GM12891 (cell line): ENCODE results near the gene ZBTB4. TPM values are rescaled to one million over a fixed set of nuclear protein-coding genes. Genes with fewer than 3 reads are reported as not detected.

Source experiments
- DNase-seq: peaks from one replicate; pipeline ENCODE4 v3.0.0; 2011; ENCODE audit warnings: low spot score; ENCODE audit not compliant: insufficient read length
- FAIRE-seq: peaks from 2 replicates; lab custom pipeline; 2011; peaks lifted over from hg19 to GRCh38; lab: Jason Lieb, UNC
- PAX5 ChIP-seq: IDR thresholded peaks from 2 replicates; pipeline ENCODE4 v1.6.1; 2011; ENCODE audit warnings: low read length, moderate library complexity, mild to moderate bottlenecking; ENCODE audit not compliant: insufficient read depth, severe bottlenecking
- POLR2A ChIP-seq: IDR thresholded peaks from 2 replicates; pipeline ENCODE4 v1.6.1; 2011; ENCODE audit warnings: low read depth, low read length, control low read depth
- POLR2AphosphoS5 ChIP-seq: IDR thresholded peaks from 2 replicates; pipeline ENCODE4 v1.6.1; 2011; ENCODE audit warnings: low read depth, low read length, control low read depth
- POU2F2 ChIP-seq: IDR thresholded peaks from 2 replicates; pipeline ENCODE4 v1.6.1; 2011; ENCODE audit warnings: low read depth, mild to moderate bottlenecking, control low read depth, low read length, moderate library complexity
- SPI1 ChIP-seq: IDR thresholded peaks from 2 replicates; pipeline ENCODE4 v1.6.1; 2011; ENCODE audit warnings: low read depth, low read length, control low read depth
- TAF1 ChIP-seq: IDR thresholded peaks from 2 replicates; pipeline ENCODE4 v1.6.1; 2011; ENCODE audit warnings: low read depth, low read length, control low read depth
- polyA plus RNA-seq: library from polyadenylated mRNA; unstranded; fragments of >200 nt; gene quantifications from one replicate; pipeline ENCODE4 v1.2.1, GENCODE V29; 2012; ENCODE audit warnings: low read depth, missing spikeins, inconsistent platforms; ENCODE audit not compliant: missing spikeins

Gene ZBTB4
- polyA plus RNA-seq: 12.0 TPM

- DNase-seq (peak; percentile 68), FAIRE-seq (peak; percentile 77)
- TF ChIP-seq POLR2A (no peak), POLR2AphosphoS5 (no peak), POU2F2 (no peak), TAF1 (no peak), PAX5 (no peak), SPI1 (no peak)
Observed at GRCh38 chr17:7479213-7480088, at the start of gene ZBTB4. TSS of gene ZBTB4 (minus strand) at chr17:7479631. CDS start at chr17:7466801, 12,830 bp downstream.

GRCh38 chr17:7528842-7529241, 49.4 kb upstream of the ZBTB4 start:
- TF ChIP-seq PAX5 (no peak), POLR2AphosphoS5 (no peak), SPI1 (no peak), POU2F2 (no peak), POLR2A (no peak), TAF1 (no peak)

GRCh38 chr17:7523033-7523432, 43.6 kb upstream of the ZBTB4 start:
- DNase-seq (no peak), FAIRE-seq (peak; percentile 76)
- no peak for TF ChIP-seq POLR2A
- TF ChIP-seq PAX5: no peak
- TF ChIP-seq POU2F2: no peak
- no peak for TF ChIP-seq SPI1
- no peak for TF ChIP-seq TAF1
- TF ChIP-seq POLR2AphosphoS5: no peak

More at GRCh38 chr17:7528842-7529241, 49.4 kb upstream of the ZBTB4 start:
- DNase-seq (no peak), FAIRE-seq (no peak)

GRCh38 chr17:7515911-7516610, 36.6 kb upstream of the ZBTB4 start:
- TF ChIP-seq PAX5 (no peak), POLR2AphosphoS5 (peak; percentile 68; the same call in 1 of the 2 replicates)
- DNase-seq: no peak
- no peak for FAIRE-seq

DNA sequence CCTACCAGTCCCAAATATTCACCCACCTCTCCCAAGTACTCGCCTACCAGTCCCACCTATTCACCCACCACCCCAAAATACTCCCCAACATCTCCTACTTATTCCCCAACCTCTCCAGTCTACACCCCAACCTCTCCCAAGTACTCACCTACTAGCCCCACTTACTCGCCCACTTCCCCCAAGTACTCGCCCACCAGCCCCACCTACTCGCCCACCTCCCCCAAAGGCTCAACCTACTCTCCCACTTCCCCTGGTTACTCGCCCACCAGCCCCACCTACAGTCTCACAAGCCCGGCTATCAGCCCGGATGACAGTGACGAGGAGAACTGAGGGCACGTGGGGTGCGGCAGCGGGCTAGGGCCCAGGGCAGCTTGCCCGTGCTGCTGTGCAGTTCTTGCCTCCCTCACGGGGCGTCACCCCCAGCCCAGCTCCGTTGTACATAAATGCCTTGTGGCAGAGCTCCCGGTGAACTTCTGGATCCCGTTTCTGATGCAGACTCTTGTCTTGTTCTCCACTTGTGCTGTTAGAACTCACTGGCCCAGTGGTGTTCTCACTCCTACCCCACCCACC, 34.5 kb upstream of the ZBTB4 start:
- DNase-seq (no peak), FAIRE-seq (no peak)
- no peak for TF ChIP-seq SPI1
- peak; percentile 28; the same call in 1 of the 2 replicates for TF ChIP-seq POLR2AphosphoS5

GRCh38 chr17:7512824-7513540, 33.6 kb upstream of the ZBTB4 start:
- TF ChIP-seq SPI1 (no peak), POLR2A (peak; percentile 25; the same call in 1 of the 2 replicates)
- FAIRE-seq (no peak), DNase-seq (no peak)

DNA sequence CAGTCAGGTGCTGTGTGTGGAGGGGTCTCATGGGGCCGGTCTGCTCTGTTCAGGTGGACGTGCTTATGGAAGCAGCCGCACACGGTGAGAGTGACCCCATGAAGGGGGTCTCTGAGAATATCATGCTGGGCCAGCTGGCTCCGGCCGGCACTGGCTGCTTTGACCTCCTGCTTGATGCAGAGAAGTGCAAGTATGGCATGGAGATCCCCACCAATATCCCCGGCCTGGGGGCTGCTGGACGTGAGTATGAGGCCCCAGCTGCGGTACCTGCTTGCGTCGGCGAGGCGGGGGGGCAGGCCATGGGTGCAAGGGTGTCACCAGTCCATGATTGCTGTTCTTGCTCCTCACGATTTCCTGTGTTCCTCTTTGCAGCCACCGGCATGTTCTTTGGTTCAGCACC, 32.7 kb upstream of the ZBTB4 start:
- no peak for DNase-seq
- TF ChIP-seq POU2F2 (no peak), SPI1 (no peak), POLR2A (no peak), PAX5 (no peak), TAF1 (no peak), POLR2AphosphoS5 (no peak)
- FAIRE-seq: no peak

DNA sequence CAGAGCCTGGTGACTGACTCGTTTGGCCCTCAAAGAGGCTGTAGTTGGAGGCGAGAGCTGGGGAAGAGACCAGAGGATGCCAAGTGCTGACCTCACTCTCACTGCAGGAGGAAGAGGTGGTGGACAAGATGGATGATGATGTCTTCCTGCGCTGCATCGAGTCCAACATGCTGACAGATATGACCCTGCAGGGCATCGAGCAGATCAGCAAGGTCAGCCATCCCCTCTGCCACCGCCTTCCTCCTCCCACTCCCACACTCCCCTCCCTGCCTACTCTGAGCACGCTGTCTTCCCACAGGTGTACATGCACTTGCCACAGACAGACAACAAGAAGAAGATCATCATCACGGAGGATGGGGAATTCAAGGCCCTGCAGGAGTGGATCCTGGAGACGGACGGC, 31.7 kb upstream of the ZBTB4 start:
- TF ChIP-seq SPI1: no peak
- TF ChIP-seq PAX5: no peak
- TF ChIP-seq POLR2AphosphoS5: peak; percentile 75
- no peak for TF ChIP-seq POU2F2
- TF ChIP-seq POLR2A: no peak
- no peak for TF ChIP-seq TAF1
- DNase-seq: no peak
- FAIRE-seq: no peak

DNA sequence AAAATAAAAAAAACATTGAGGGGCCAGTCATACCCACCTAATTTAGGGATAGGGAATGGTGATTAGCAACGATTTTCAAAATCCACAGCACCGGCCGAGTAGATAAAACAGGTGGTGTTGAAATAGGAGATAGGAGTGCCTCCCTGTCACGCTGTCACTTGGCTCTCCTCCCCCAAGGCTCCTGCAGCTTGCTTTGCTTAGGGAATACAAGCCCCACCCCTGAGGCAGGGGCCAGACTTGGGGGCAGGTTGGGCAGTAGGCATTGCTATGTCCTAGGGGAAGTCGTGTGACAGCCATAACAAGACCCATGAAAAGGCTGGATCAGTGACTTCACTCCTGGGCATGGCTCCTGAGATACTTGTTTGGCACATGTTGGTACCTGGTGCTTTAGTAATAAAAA, 30.5 kb upstream of the ZBTB4 start:
- DNase-seq: no peak
- no peak for FAIRE-seq
- no peak for TF ChIP-seq POU2F2
- TF ChIP-seq PAX5: no peak
- no peak; the same call in 1 of the 2 replicates for TF ChIP-seq POLR2AphosphoS5
- TF ChIP-seq TAF1: no peak
- TF ChIP-seq POLR2A: no peak
- TF ChIP-seq SPI1: no peak

DNA sequence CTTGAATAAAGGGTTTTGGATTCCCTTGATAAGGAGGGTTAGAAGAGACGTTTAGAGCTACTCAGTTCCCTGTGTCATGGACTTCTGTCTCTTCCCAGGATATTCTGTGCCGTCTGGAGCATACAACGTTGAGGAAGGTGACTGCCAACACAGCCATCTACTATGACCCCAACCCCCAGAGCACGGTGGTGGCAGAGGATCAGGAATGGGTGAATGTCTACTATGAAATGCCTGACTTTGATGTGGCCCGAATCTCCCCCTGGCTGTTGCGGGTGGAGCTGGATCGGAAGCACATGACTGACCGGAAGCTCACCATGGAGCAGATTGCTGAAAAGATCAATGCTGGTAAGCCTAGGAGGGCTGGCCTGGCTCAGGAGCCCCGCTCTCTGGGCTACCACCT, 29.4 kb upstream of the ZBTB4 start:
- FAIRE-seq (no peak), DNase-seq (no peak)
- 0 out of 2 replicates have a peak, but pooled peaks have one; percentile 31 for TF ChIP-seq POLR2AphosphoS5
- no peak for TF ChIP-seq TAF1
